ENCODE results near the gene GOSR1.
"Not testable (repeated sequence)": the region's sequence is repeated elsewhere in the genome, so short reads cannot be mapped to it uniquely, and the experiment has no call there.

GOSR1 gene

GRCh38 chr17:30549181-30549580 is 72.0 kb downstream of the GOSR1 start:
- not testable (repeated sequence) for DNase-seq

GRCh38 chr17:30549864-30550511 is 72.8 kb downstream of the GOSR1 start:
- DNase-seq, result no peak

GRCh38 chr17:30550512-30551273 is 73.5 kb downstream of the GOSR1 start:
- DNase-seq, result no peak

GRCh38 chr17:30551274-30551995 is 74.2 kb downstream of the GOSR1 start:
- not testable (repeated sequence) for DNase-seq

- no peak for DNase-seq
Measured at GRCh38 chr17:30551996-30552339, 74.8 kb downstream of the GOSR1 start.

- no peak for DNase-seq
Measured at GRCh38 chr17:30552994-30553566, 75.9 kb downstream of the GOSR1 start.

- DNase-seq, result not testable (repeated sequence)
Measured at GRCh38 chr17:30553823-30554440, 76.7 kb downstream of the GOSR1 start.

- DNase-seq, result no peak
Measured at GRCh38 chr17:30554839-30555751, 77.9 kb downstream of the GOSR1 start.

- DNase-seq, result no peak
Measured at GRCh38 chr17:30555942-30556341, 78.7 kb downstream of the GOSR1 start.

GRCh38 chr17:30556374-30557332 is 79.4 kb downstream of the GOSR1 start:
- DNase-seq, result no peak

- DNase-seq, result no peak
Measured at GRCh38 chr17:30557916-30558685, 80.9 kb downstream of the GOSR1 start.

GRCh38 chr17:30558686-30559545 is 81.7 kb downstream of the GOSR1 start:
- no peak for DNase-seq

GRCh38 chr17:30559656-30560055 is 82.4 kb downstream of the GOSR1 start:
- DNase-seq, result no peak

- not testable (repeated sequence) for DNase-seq
Measured at GRCh38 chr17:30560117-30561026, 83.2 kb downstream of the GOSR1 start.

GRCh38 chr17:30561766-30562165 is 84.6 kb downstream of the GOSR1 start:
- DNase-seq, result not testable (repeated sequence)

- DNase-seq, result not testable (repeated sequence)
Measured at GRCh38 chr17:30563131-30563904, 86.1 kb downstream of the GOSR1 start.

GRCh38 chr17:30563905-30564390 is 86.7 kb downstream of the GOSR1 start:
- not testable (repeated sequence) for DNase-seq

Data from NCI-H1417 treated with DMSO at 0.1 percent for 48 hours (cell line).